ENCODE measurements around the gene FAM89A. TPM values are rescaled to one million over a fixed set of nuclear protein-coding genes. Genes with fewer than 3 reads are reported as not detected.
"Not testable (repeated sequence)": the region's sequence is repeated elsewhere in the genome, so short reads cannot be mapped to it uniquely, and the experiment has no call there.

The FAM89A gene
- total RNA-seq, 1 donor from 2014 or later, result 37.3 TPM

DNA sequence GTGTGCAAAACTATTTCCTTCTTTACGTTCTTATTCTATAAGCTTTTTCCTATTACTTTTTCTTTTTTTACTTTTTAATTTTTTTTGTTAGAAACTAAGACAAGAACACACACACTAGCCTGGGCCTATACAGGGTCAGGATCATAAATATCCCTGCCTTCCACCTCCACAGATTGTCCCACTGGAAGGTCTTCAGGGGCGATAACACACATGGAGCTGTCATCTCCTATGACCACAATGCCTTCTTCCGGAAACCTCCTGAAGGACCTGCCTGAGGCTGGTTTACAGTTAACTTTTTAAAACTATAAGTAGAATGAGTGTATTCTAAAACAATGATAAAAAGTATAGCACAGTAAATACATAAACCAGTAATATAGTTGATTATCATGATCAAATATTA lies 10.3 kb upstream of the FAM89A start:
- no peaks in the 10 kb centered on the region for H3K9me3 ChIP-seq
- intact Hi-C loops (cut with DNase I), result no loop called here
- no peak for DNase-seq (ENCODE audit: extremely low spot score in 2 of 2)
- H3K4me3 ChIP-seq, result no peak overlapping the region
- H3K27ac ChIP-seq, result no peak overlapping the region
- H3K4me1 ChIP-seq, result peaks cover 8% of the 10 kb centered on the region
- no peaks in the 10 kb centered on the region for H3K27me3 ChIP-seq
- TF ChIP-seq, protein P1, sequence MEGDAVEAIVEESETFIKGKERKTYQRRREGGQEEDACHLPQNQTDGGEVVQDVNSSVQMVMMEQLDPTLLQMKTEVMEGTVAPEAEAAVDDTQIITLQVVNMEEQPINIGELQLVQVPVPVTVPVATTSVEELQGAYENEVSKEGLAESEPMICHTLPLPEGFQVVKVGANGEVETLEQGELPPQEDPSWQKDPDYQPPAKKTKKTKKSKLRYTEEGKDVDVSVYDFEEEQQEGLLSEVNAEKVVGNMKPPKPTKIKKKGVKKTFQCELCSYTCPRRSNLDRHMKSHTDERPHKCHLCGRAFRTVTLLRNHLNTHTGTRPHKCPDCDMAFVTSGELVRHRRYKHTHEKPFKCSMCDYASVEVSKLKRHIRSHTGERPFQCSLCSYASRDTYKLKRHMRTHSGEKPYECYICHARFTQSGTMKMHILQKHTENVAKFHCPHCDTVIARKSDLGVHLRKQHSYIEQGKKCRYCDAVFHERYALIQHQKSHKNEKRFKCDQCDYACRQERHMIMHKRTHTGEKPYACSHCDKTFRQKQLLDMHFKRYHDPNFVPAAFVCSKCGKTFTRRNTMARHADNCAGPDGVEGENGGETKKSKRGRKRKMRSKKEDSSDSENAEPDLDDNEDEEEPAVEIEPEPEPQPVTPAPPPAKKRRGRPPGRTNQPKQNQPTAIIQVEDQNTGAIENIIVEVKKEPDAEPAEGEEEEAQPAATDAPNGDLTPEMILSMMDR (IDR thresholded peaks at IDR 0.05), result no peak
- TF ChIP-seq POLR2A (IDR thresholded peaks at IDR 0.05) (no peak), POLR2AphosphoS5 (IDR thresholded peaks at IDR 0.05; ENCODE audit: insufficient read depth in 1 of 2, low read depth in 1 of 2) (no peak)
- no peaks in the 10 kb centered on the region for H3K36me3 ChIP-seq

DNA sequence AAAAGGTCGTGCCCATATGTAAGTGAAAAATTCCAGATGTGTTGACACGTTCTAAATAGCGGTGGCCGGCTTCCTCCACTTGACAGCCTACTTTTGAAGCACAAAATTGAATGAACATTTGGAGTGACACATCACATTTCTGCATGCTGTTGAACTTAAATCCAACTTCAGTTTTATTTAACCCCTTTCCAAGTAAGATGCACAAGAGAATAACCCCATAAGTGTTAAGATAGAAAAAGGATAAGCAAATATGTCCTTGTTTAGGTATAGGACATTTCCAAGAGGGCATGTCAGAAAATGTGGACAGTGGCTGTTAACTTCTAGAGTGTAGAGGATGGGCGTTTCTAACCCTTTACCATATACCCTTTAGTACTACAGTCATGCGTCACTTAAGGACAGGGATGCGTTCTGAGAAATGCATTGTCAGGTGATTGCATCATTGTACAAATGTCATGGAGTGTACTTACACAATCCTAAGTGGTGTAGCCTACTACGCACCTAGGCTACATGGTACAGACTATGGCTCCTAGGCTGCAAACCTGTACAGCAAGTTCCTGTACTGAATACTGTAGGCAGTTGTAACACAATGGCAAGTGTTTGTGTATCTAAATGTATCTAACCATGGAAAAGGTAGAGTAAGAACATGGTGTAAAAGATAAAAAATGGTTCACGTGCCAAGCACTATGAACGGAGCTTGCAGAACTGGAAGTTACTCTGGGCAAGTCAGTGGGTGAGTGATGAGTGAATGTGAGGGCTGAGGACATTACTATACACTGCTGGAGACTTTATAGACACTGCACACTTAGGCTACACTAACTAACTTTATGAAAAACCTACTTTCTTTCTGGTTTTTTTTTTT lies 9.3 kb upstream of the FAM89A start:
- Histone ChIP-seq H3K36me3 (no peaks in the 10 kb centered on the region), H3K27ac (no peak overlapping the region), H3K9me3 (peaks cover 3% of the 10 kb centered on the region), H3K4me3 (no peak overlapping the region), H3K4me1 (peaks cover 8% of the 10 kb centered on the region), H3K27me3 (no peaks in the 10 kb centered on the region)
- DNase-seq (ENCODE audit: extremely low spot score in 2 of 2), result no peak
- TF ChIP-seq, protein P1 (IDR thresholded peaks at IDR 0.05), result no peak
- no peak for TF ChIP-seq POLR2AphosphoS5 (IDR thresholded peaks at IDR 0.05; ENCODE audit: insufficient read depth in 1 of 2, low read depth in 1 of 2)
- TF ChIP-seq POLR2A (IDR thresholded peaks at IDR 0.05), result no peak
- intact Hi-C loops (cut with DNase I), result no loop called here

DNA sequence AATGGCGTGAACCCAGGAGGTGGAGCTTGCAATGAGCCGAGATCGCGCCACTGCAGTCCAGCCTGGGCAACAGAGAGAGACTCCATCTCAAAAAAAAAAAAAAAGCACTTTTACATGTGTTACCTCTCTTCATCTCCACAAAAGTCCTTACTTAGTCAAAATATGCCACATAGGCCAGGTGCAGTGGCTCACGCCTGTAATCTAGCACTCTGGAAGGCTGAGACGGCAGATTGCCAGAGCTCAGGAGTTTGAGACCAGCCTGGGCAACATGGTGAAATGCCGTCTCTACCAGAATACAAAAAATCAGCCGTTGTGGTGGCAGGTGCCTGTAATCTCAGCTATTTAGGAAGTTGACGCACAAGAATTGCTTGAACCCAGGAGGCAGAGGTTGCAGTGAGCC lies 8.4 kb upstream of the FAM89A start:
- H3K36me3 ChIP-seq; H3K27ac ChIP-seq; H3K4me1 ChIP-seq; intact Hi-C loops (cut with DNase I); H3K27me3 ChIP-seq; DNase-seq (ENCODE audit: extremely low spot score in 2 of 2); H3K9me3 ChIP-seq; H3K4me3 ChIP-seq: not testable (repeated sequence)

DNA sequence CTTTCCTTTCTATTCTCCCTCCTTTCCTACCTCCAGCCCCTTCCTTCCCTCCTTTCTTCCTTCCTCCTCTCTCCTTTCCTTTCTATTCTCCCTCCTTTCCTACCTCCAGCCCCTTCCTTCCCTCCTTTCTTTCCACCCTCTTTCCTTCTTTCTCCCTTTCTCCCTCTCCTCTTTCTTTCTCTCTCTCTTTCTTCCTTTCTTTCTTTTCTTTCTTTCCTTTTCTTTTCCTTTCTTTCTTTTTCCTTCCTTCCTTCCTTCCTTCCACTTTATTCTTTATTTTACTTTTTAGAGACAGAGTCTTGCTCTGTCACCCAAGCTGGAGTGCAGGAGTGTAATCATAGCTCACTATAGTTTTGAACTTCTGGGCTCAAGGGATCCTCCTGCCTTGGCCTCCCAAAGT lies 7.5 kb upstream of the FAM89A start:
- intact Hi-C loops (cut with DNase I), result not testable (repeated sequence)

DNA sequence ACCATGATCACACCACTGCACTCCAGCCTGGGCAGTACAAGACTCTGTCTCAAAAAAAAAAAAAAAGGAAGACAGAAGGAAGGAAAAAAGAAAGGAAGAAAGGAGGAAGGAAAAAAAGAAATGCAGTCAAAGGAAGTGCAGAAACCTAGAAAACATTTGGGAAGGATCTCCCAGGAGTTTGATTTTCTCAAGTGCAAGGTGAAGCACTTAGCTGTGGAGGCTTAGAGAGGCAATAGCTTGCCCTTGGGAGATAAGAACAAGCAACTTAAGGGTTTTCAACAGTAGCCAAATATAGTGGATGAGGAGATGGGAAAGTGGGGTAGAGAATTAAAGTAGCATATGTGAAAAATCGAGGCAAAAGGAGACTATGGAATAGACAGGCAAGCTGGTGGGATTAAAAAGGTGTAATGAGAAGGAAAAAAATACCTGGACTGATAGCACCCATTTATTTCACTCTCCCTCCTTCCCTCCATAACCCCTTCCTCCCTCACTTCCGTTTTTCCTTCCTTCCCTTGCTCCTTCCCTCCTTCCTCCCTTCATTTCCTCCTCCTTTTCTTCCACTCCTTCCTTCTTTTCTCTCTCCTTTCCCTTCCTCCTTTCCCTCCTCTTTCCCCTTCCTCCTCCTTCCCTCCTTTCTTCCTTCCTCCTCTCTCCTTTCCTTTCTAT lies 6.8 kb upstream of the FAM89A start:
- TF ChIP-seq, protein P1 (IDR thresholded peaks at IDR 0.05), result no peak
- no peak for TF ChIP-seq POLR2A (IDR thresholded peaks at IDR 0.05)
- TF ChIP-seq POLR2AphosphoS5 (IDR thresholded peaks at IDR 0.05; ENCODE audit: insufficient read depth in 1 of 2, low read depth in 1 of 2), result no peak
- H3K4me3 ChIP-seq, result no peak overlapping the region
- H3K27me3 ChIP-seq, result no peaks in the 10 kb centered on the region
- no peaks in the 10 kb centered on the region for H3K36me3 ChIP-seq
- no peak overlapping the region for H3K27ac ChIP-seq
- H3K4me1 ChIP-seq, result no peaks in the 10 kb centered on the region
- H3K9me3 ChIP-seq, result peaks cover 3% of the 10 kb centered on the region
- DNase-seq (ENCODE audit: extremely low spot score in 2 of 2), result no peak
- intact Hi-C loops (cut with DNase I), result no loop called here

More for the DNA sequence above, 7.5 kb upstream of the FAM89A start:
- H3K36me3 ChIP-seq; H3K9me3 ChIP-seq; H3K4me3 ChIP-seq; H3K27me3 ChIP-seq; H3K4me1 ChIP-seq; H3K27ac ChIP-seq; DNase-seq (ENCODE audit: extremely low spot score in 2 of 2): not testable (repeated sequence)

DNA sequence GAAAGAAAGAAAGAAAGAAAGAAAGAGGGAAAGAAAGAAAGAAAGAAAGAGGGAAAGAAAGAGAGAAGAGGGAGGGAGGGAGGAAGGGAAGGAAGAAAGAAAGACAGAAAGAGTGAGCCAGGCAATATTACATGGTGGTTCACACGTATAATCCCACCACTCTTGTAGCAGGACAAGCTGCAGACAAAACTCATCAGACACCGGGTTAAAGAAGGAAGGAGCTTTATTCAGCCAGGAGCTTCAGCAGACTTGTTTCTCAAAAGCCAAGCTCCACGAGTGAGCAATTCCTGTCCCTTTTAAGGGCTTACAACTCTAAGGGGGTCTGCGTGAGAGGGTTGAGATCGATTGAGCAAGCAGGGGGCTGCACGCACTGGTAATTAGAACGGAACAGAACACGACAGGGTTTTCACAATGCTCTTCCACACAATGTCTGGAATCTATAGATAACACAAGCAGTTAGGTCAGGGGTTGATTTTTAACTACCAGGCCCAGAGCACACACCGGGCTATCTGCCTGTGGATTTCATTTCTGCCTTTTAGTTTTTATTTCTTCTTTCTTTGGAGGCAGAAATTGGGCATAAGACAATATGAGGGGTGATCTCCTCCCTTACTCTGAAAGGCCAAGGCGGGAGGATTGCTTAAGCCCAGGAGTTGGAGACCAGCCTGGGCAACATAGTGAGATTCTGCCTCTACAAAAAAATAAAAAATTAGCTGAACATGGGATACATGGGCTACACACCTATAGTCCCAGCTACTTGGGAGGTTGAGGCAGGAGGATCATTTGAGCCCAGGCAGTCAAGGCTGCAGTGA lies 6.1 kb upstream of the FAM89A start:
- intact Hi-C loops (cut with DNase I); DNase-seq (ENCODE audit: extremely low spot score in 2 of 2); H3K36me3 ChIP-seq; H3K4me1 ChIP-seq; H3K9me3 ChIP-seq; H3K4me3 ChIP-seq; H3K27me3 ChIP-seq; H3K27ac ChIP-seq: not testable (repeated sequence)

Measured in vagina (tissue), 2 donors.